Naive thymus-derived CD8-positive, alpha-beta T cell (primary cell): ENCODE results near the gene SSUH2. TPM values are rescaled to one million over a fixed set of nuclear protein-coding genes. Genes with fewer than 3 reads are reported as not detected.

Experiments
- ATAC-seq, 2 donors: fragments of 150-1000 bp; cut with Tn5 transposase in 1 of 2; sonication (Bioruptor Pico), chemical (Tn5 transposase) in 1 of 2; 1 replicate in 1 of 2; 2 replicates in 1 of 2; pipeline ENCODE4 v1.10.0; 2021; ENCODE audit warnings: mild to moderate bottlenecking in 2 of 2, moderate library complexity in 2 of 2
- POLR2A ChIA-PET: fragments of 350-600 bp; sonication (Branson Sonifier 250); formaldehyde crosslinking; loops from one replicate; lab custom pipeline; 2021; ENCODE audit warnings: antibody characterized with exemption; lab: Charles Lee
- DNase-seq, 10 donors: peaks; one replicate each; pipeline versions ENCODE4 v3.0.0 to v3.0.0-alpha.2; 2020 to 2022
- H3K27ac Mint-ChIP-seq, 10 donors: one replicate each; pipeline ENCODE4 v1.8.0; 2020 to 2022; ENCODE audit warnings: mild to moderate bottlenecking in 10 of 10, mixed read lengths in 10 of 10, moderate library complexity in 4 of 10, inconsistent platforms in 1 of 10
- H3K27me3 Mint-ChIP-seq, 5 donors: one replicate each; pipeline ENCODE4 v1.8.0; 2021 to 2022; ENCODE audit warnings: mixed read lengths in 5 of 5
- H3K36me3 Mint-ChIP-seq, 3 donors: one replicate each; pipeline ENCODE4 v1.8.0; 2020 to 2022; ENCODE audit warnings: mixed read lengths in 3 of 3, mild to moderate bottlenecking in 2 of 3, inconsistent platforms in 1 of 3
- H3K4me1 Mint-ChIP-seq, 4 donors: one replicate each; pipeline ENCODE4 v1.8.0; 2021 to 2022; ENCODE audit warnings: mixed read lengths in 4 of 4
- H3K4me3 Mint-ChIP-seq, 10 donors: one replicate each; pipeline ENCODE4 v1.8.0; 2020 to 2022; ENCODE audit warnings: mild to moderate bottlenecking in 10 of 10, mixed read lengths in 10 of 10, moderate library complexity in 6 of 10, inconsistent platforms in 1 of 10
- H3K9me3 Mint-ChIP-seq, 9 donors: one replicate each; pipeline ENCODE4 v1.8.0; 2020 to 2022; ENCODE audit warnings: mixed read lengths in 9 of 9, mild to moderate bottlenecking in 3 of 9, inconsistent platforms in 1 of 9, moderate library complexity in 1 of 9
- polyA plus RNA-seq, 3 donors: library from polyadenylated mRNA; unstranded; fragments of 300-500 nt; fragmentation: Illumina TruSeq; gene quantifications; one replicate each; pipeline ENCODE4 v1.2.3, GENCODE V29; 2021
- total RNA-seq, 8 experiments: library from RNA in 2 of 8; stranded (reverse) in 2 of 8; gene quantifications; one replicate each; pipeline ENCODE4 v1.2.3 and lab custom pipeline; 2021 to 2026

Gene SSUH2
- total and polyA plus RNA-seq, 5 experiments from 2014 or later = not detected

DNA sequence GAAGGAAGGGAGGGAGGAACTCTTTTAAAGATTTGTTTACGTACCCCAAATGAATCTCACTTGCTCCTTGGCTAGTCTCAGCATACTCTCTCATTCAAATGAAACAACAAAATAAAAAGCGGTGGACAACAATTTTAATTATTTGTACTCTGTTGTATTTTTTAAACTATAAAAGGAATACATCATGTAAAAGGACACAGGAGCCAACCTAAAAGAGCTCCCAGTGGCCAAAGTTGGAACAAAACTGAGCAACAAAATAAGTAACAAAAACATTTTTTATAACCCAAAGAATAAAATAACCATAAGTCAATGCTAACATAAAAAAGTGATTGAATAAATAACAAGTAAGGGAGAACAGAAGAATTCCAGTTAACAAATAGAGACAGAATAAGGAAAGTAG is 24.4 kb upstream of the SSUH2 start:
- Mint-ChIP-seq H3K27ac (no peak overlapping the region), H3K9me3 (peaks cover 0 to 9% (median 3%) of the 10 kb centered on the region in 9 donors), H3K27me3 (peaks cover 0 to 26% (median 13%) of the 10 kb centered on the region in 5 donors), H3K4me3 (no peak overlapping the region), H3K4me1 (peaks cover 0 to 12% (median 0%) of the 10 kb centered on the region in 4 donors), H3K36me3 (peaks cover 0 to 7% (median 0%) of the 10 kb centered on the region in 3 donors)
- no peak for DNase-seq
- no peak for ATAC-seq
- POLR2A ChIA-PET = no interaction called here

- no peak overlapping the region for H3K27ac Mint-ChIP-seq
- POLR2A ChIA-PET = no interaction called here
- H3K4me1 Mint-ChIP-seq = peaks cover 0 to 12% (median 0%) of the 10 kb centered on the region in 4 donors
- H3K4me3 Mint-ChIP-seq = no peak overlapping the region
- peaks cover 0 to 26% (median 15%) of the 10 kb centered on the region in 5 donors for H3K27me3 Mint-ChIP-seq
- H3K36me3 Mint-ChIP-seq = peaks cover 0 to 7% (median 0%) of the 10 kb centered on the region in 3 donors
- ATAC-seq = no peak
- H3K9me3 Mint-ChIP-seq = peaks cover 0 to 9% (median 3%) of the 10 kb centered on the region in 9 donors
- DNase-seq = no peak
These were observed 23.6 kb upstream of the SSUH2 start for GRCh38 chr3:8668216-8668615.

GRCh38 chr3:8667463-8668091 is 23.0 kb upstream of the SSUH2 start:
- Mint-ChIP-seq H3K9me3 (peaks cover 0 to 9% (median 3%) of the 10 kb centered on the region in 9 donors), H3K27me3 (peaks cover 0 to 28% (median 18%) of the 10 kb centered on the region in 5 donors), H3K4me3 (no peak overlapping the region), H3K4me1 (peaks cover 0 to 12% (median 0%) of the 10 kb centered on the region in 4 donors), H3K36me3 (peaks cover 0 to 7% (median 0%) of the 10 kb centered on the region in 3 donors), H3K27ac (no peak overlapping the region)
- ATAC-seq (no peak), DNase-seq (no peak)
- POLR2A ChIA-PET = no interaction called here

DNA sequence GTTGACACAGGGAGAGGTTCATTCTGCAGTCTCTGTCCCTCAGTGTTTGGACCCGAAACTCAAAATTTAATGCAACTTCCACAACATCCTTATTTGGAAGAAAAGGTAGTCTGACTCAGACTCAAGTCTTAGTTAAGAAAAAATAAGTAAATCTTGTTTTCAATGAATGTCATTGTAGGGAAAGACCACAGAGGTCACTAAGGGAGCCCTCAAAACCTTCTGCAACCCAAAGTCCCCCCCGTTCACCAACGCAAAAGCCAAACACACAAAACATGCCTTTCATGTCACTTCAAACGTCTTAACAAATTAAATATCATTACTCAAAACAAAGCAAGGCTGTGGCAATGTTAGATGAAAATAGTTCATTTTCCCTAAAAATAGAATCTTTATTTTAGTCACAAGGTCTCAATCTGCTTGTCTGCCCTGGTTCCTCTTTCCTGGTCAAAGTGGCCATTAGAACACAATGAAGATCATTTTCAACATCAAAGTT is 20.9 kb upstream of the SSUH2 start:
- ATAC-seq = no peak
- Mint-ChIP-seq H3K4me3 (no peak overlapping the region), H3K27ac (no peak overlapping the region), H3K9me3 (peaks cover 0 to 8% (median 0%) of the 10 kb centered on the region in 9 donors), H3K4me1 (peaks cover 0 to 17% (median 0%) of the 10 kb centered on the region in 4 donors), H3K36me3 (no peaks in the 10 kb centered on the region), H3K27me3 (peaks cover 0 to 37% (median 26%) of the 10 kb centered on the region in 5 donors)
- POLR2A ChIA-PET = no interaction called here
- no peak for DNase-seq

GRCh38 chr3:8663177-8664061 is 18.8 kb upstream of the SSUH2 start:
- H3K36me3 Mint-ChIP-seq = no peaks in the 10 kb centered on the region
- H3K4me1 Mint-ChIP-seq = peaks cover 0 to 27% (median 0%) of the 10 kb centered on the region in 4 donors
- DNase-seq (no peak), ATAC-seq (no peak)
- POLR2A ChIA-PET = no interaction called here
- H3K27me3 Mint-ChIP-seq = peaks cover 0 to 52% (median 32%) of the 10 kb centered on the region in 5 donors
- no peak overlapping the region for H3K27ac Mint-ChIP-seq
- peaks cover 0 to 2% (median 0%) of the 10 kb centered on the region in 9 donors for H3K9me3 Mint-ChIP-seq
- H3K4me3 Mint-ChIP-seq = no peak overlapping the region

GRCh38 chr3:8662594-8662993 is 18.0 kb upstream of the SSUH2 start:
- no peaks in the 10 kb centered on the region for H3K36me3 Mint-ChIP-seq
- H3K4me1 Mint-ChIP-seq = peaks cover 0 to 31% (median 0%) of the 10 kb centered on the region in 4 donors
- POLR2A ChIA-PET = no interaction called here
- H3K9me3 Mint-ChIP-seq = peaks cover 0 to 2% (median 0%) of the 10 kb centered on the region in 9 donors
- H3K27ac Mint-ChIP-seq = no peak overlapping the region
- ATAC-seq (no peak), DNase-seq (no peak)
- H3K4me3 Mint-ChIP-seq = no peak overlapping the region
- H3K27me3 Mint-ChIP-seq = peaks cover 0 to 51% (median 32%) of the 10 kb centered on the region in 5 donors

GRCh38 chr3:8660175-8661118 is 15.8 kb upstream of the SSUH2 start:
- Mint-ChIP-seq H3K27me3 (peaks cover 0 to 48% (median 40%) of the 10 kb centered on the region in 5 donors), H3K36me3 (no peaks in the 10 kb centered on the region), H3K4me3 (no peak overlapping the region), H3K27ac (no peak overlapping the region), H3K4me1 (peaks cover 0 to 31% (median 0%) of the 10 kb centered on the region in 4 donors), H3K9me3 (peaks cover 0 to 7% (median 0%) of the 10 kb centered on the region in 9 donors)
- DNase-seq = no peak
- POLR2A ChIA-PET = no interaction called here
- no peak for ATAC-seq

- ATAC-seq (no peak), DNase-seq (no peak)
- H3K27ac Mint-ChIP-seq = no peak overlapping the region
- no peak overlapping the region for H3K4me3 Mint-ChIP-seq
- peaks cover 0 to 8% (median 2%) of the 10 kb centered on the region in 9 donors for H3K9me3 Mint-ChIP-seq
- H3K36me3 Mint-ChIP-seq = no peaks in the 10 kb centered on the region
- peaks cover 0 to 23% (median 0%) of the 10 kb centered on the region in 4 donors for H3K4me1 Mint-ChIP-seq
- peaks cover 0 to 39% (median 34%) of the 10 kb centered on the region in 5 donors for H3K27me3 Mint-ChIP-seq
- POLR2A ChIA-PET = no interaction called here
These were observed 14.6 kb upstream of the SSUH2 start for GRCh38 chr3:8659242-8659641.

GRCh38 chr3:8658306-8659212 is 14.0 kb upstream of the SSUH2 start:
- H3K4me1 Mint-ChIP-seq = peaks cover 0 to 23% (median 0%) of the 10 kb centered on the region in 4 donors
- peaks cover 0 to 8% (median 3%) of the 10 kb centered on the region in 9 donors for H3K9me3 Mint-ChIP-seq
- H3K27me3 Mint-ChIP-seq = peaks cover 0 to 37% (median 31%) of the 10 kb centered on the region in 5 donors
- ATAC-seq (peak in 1 of 2 donors; percentile 33), DNase-seq (peak in 1 of 10 donors; percentile 13)
- H3K4me3 Mint-ChIP-seq = peak overlapping the region in 1 of 10 donors; percentile 0
- no peak overlapping the region for H3K27ac Mint-ChIP-seq
- POLR2A ChIA-PET = no interaction called here
- no peaks in the 10 kb centered on the region for H3K36me3 Mint-ChIP-seq

DNA sequence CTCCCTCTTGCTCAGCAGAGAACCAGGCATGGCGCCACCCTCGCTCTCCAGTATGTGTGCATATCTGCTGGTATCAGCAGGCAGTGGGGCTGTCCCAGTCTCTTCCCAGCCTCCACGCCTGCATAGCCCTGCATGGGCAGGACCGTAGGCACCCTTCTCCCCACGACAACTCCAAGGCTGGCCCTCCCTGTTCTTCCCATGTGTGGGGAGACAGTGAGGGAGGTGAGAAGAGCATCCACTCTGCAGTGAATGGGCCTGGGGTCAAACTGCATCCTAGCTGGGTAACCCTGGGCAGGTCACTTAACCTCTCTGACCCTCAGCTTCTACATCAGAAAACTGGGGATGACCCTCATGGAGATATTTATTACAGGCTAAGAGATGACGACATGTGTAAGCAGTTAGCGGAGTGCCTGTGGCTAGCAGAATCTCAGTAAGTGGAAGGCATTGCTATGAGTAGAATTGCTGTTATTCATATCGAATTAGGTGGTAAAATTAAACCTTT is 13.3 kb upstream of the SSUH2 start:
- ATAC-seq (no peak), DNase-seq (no peak)
- Mint-ChIP-seq H3K27ac (no peak overlapping the region), H3K4me3 (no peak overlapping the region), H3K27me3 (peaks cover 0 to 39% (median 31%) of the 10 kb centered on the region in 5 donors), H3K4me1 (peaks cover 0 to 23% (median 0%) of the 10 kb centered on the region in 4 donors), H3K36me3 (no peaks in the 10 kb centered on the region), H3K9me3 (peaks cover 0 to 8% (median 3%) of the 10 kb centered on the region in 9 donors)
- POLR2A ChIA-PET = no interaction called here

- peaks cover 0 to 8% (median 3%) of the 10 kb centered on the region in 9 donors for H3K9me3 Mint-ChIP-seq
- H3K4me3 Mint-ChIP-seq = no peak overlapping the region
- peaks cover 0 to 23% (median under 1%) of the 10 kb centered on the region in 4 donors for H3K4me1 Mint-ChIP-seq
- peaks cover 3 to 42% (median 26%) of the 10 kb centered on the region in 5 donors for H3K27me3 Mint-ChIP-seq
- H3K36me3 Mint-ChIP-seq = no peaks in the 10 kb centered on the region
- POLR2A ChIA-PET = no interaction called here
- ATAC-seq = no peak
- DNase-seq = no peak
- no peak overlapping the region for H3K27ac Mint-ChIP-seq
These were observed 11.6 kb upstream of the SSUH2 start for GRCh38 chr3:8656240-8656639.
